Effector CD8-positive, alpha-beta T cell (primary cell): ENCODE results near the gene TGFBR1.

Source experiments
- DNase-seq: peaks from one replicate; lab custom pipeline; 2025; lab: John Stamatoyannopoulos, UW

Gene TGFBR1

DNA sequence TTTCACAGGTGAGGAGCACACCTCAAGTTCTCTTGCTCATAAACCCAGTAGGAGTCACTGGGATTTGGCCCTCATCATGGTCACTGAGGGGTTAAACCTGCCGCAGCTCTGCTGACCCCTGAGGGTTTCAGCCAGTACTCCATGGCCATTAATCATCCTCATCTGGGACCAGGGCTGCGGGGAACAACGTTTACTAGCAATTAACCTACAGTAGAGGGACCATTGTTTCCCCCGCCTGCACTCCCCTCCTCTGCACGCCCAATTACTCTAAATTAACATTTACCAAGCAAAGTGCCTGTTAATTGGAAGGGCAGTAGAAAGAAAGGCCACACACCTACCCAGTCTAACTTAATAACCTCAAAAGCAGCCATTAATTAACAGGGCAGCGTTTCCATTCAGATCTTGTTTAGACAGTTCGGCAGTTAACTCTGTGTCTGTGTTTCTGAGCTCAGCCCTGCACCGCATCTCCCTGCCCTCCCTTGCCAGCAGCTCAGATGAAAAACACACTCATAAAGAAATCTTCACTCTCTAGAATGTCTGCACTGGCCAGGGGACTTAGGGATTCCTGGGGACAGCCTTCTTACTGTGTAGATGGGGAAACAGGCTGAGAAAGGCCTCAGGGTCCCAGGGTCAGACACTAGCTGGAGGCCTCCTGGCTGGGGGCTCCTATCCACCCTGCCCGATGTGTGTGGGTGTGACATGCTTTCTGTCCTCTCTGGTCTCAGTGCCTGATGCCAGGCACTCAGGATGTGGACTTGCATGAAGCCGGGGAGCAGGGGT, 65.3 kb downstream of the TGFBR1 start:
- no peak for DNase-seq

DNA sequence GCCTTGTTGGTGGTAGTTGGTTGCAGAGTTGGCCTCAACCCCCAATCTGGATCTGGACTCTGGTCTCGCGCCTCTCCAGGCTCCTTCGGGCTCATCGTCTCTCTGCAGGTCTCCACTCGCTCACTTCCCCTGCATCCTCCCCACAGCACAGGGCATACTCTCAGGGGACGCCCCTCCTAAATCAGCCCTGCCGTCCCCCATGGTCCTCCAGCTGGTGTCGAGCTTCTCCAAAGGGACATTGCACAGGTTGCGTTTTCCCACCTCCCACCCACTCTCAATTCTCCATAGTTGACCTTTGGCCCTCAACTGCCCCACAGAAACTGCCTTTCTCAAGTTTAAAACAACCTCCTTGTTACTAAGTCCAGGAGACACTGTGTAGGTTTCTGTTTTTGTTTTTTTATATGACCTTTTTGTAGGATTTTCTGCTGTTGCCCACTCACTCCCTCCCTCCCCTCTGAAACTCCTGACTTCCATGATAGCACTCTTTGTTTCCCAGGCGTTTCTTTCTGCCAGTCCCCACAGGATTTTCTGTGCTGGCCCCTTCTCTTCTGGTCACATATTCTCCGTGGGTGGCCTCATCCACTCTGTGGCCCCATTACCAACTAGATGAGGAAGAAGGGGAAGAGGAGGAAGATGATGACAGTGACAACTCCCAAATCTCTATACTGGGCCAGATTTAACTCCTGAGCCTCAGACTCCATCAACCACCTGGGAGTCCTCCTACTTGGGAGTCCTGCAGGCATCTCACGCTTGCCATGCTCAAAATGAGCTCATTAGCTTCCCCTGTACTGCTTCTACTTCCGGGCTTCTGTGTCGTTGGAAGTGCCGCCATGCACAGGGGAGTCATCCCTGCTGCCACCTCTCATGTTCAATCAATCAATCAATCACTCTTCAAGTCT, 66.6 kb downstream of the TGFBR1 start:
- DNase-seq, result no peak

GRCh38 chr9:99172124-99173091, 67.5 kb downstream of the TGFBR1 start:
- no peak for DNase-seq

- DNase-seq, result no peak
These were observed 68.9 kb downstream of the TGFBR1 start for GRCh38 chr9:99173570-99174504.

- DNase-seq, result no peak
These were observed 71.7 kb downstream of the TGFBR1 start for GRCh38 chr9:99176527-99177013.

- DNase-seq, result no peak
These were observed 72.9 kb downstream of the TGFBR1 start for GRCh38 chr9:99177576-99178366.

GRCh38 chr9:99178912-99179872, 74.3 kb downstream of the TGFBR1 start:
- DNase-seq, result no peak

GRCh38 chr9:99180199-99180598, 75.3 kb downstream of the TGFBR1 start:
- DNase-seq, result no peak

- DNase-seq, result no peak
These were observed 75.7 kb downstream of the TGFBR1 start for GRCh38 chr9:99180662-99181061.

GRCh38 chr9:99181206-99181605, 76.3 kb downstream of the TGFBR1 start:
- DNase-seq, result no peak

DNA sequence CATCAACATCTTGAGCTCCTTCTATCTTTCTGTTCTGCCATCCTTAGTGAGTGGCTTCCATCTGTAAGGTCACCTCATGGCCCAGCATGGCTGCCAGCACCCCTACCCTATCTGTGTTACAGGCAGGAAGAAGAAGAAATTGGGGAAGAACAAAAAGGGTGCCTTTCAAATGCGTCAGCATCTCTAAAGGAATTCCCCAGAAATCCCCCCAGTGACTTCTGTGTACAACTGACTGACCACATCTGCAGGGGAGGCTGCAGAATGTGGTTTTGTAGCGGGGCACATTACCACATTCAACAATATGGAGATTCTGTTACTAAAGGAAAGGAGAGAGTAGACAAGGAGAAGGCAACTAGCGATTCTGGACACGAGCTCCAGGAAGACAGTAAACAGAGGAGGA, 76.7 kb downstream of the TGFBR1 start:
- no peak for DNase-seq

GRCh38 chr9:99182356-99182755, 77.4 kb downstream of the TGFBR1 start:
- no peak for DNase-seq

GRCh38 chr9:99183616-99184015, 78.7 kb downstream of the TGFBR1 start:
- DNase-seq, result no peak

DNA sequence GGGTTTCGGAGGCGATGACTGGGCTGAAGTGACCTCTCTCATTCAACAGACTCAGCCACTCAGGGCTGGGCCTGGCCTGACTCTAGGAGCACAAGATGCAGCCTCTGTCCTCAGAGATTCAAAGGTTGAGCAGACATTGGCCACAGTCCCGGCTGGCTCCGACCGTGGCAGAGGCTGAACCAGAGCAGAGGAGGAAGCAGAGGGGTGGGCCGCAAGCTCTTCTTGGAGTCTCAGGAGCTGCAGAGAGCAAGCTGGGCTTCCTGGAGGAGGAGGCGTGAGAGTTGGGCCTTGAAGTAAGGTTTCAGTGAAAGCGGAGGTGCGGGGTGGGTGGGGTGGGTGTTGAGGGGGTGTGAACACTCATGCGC, 79.2 kb downstream of the TGFBR1 start:
- DNase-seq, result no peak

- DNase-seq, result peak; percentile 66
These were observed 79.8 kb downstream of the TGFBR1 start for GRCh38 chr9:99184475-99185347.

GRCh38 chr9:99185348-99185632, 80.4 kb downstream of the TGFBR1 start:
- DNase-seq, result no peak

DNA sequence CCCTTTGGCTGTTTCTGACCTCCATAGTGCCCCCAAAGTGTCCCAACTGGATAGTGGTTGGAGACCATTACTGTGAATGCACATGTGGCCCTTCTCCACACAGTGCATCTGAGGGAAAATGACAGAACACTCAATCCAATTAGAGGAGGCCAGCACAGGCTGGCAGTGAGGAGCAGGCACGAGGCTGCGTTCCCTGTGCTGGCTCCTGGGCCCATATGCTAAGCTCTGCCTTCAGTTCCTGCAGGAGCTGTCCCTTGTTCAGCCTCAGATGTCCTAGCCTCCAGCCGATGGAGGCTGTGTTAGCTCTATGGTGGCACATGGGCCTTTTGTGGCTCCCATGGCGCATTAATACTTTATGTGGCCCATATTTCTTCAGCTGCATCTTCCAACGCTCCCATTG, 81.0 kb downstream of the TGFBR1 start:
- no peak for DNase-seq

DNA sequence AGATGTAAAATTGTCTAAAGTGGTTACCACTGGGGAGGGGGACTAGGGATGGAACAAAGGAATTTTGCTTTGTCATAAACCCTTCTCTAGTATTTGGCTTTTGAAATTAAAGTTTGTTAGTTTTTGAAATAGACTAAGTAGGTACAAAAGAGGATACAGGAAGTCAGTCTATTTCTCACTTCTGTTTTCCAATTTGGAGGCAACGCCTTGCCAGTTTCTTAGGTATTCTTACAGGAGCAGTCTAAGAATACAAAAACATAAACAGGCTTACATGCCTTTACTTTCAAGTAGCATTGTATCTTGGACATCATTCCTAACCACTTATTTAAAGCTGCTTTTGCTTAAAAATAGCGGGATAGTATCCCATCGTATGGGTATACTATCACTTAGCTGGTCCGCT, 82.4 kb downstream of the TGFBR1 start:
- no peak for DNase-seq
